HG02885 (cell line): ENCODE data around the gene SPX.

Experiments
- ATAC-seq: cut with Tn5 transposase; IDR thresholded peaks from one replicate; pipeline ENCODE4 v1.9.1; 2021; ENCODE audit warnings: mild to moderate bottlenecking; ENCODE audit not compliant: unreplicated experiment, poor library complexity

SPX gene

DNA sequence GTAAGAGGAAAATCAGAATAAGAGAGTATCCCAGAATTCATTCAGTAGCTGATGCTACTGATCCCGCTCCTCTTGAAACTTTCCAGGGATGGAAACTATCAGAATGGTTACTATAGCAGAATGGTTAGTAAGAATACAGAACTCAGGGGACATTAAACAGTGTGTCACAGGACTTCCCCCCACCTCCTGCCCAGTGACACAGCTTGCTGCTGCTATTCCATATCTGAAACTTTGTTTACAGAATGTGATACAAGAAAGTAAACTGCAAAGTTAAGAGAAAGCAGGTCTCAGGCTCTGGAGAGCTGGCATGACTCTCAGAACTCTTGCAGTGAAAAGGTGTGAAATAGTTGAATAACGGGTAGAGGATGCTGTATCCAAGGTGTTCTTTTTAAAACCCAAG is 3.4 kb downstream of the SPX start:
- ATAC-seq = no peak

- no peak for ATAC-seq
Observed at GRCh38 chr12:21538061-21538653, 12.1 kb downstream of the SPX start.

DNA sequence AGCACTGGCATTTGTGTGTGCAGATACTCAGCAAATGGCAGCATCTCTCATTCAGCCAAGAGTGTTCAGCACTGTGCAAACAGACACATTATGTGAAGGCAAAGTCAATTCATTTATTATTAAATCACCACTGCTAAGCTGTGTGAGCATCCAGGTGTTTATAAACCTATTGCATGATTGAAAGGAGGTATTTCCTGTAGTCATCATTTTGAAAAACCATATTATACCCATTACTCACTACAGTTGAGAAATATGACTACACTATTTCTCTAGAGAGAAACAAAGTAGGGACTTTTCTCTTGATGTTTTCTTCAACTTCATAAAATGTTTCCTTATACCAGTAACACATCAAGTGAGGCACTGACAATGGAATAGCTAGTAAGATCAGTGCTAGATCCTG is 13.7 kb downstream of the SPX start:
- peak; percentile 51 for ATAC-seq

DNA sequence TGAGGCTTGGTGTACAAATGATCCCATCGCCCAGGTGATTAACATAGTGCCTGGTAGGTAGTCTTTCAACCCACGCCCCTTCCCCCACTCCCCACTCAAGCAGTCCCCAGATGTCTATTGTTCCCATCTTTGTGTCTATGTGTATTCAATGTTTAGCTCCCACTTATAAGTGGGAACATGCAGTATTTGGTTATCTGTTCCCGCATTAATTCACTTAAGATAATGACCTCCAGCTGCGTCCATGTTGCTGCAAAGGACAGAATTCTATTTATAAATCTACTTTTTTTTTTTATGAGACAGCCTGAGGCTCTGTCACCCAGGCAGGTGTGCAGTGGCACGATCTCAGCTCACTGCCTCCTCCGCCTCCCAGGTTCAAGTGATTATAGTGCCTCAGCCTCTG is 15.7 kb downstream of the SPX start:
- no peak for ATAC-seq

GRCh38 chr12:21542403-21542802 is 16.3 kb downstream of the SPX start:
- no peak for ATAC-seq

GRCh38 chr12:21543151-21543550 is 17.1 kb downstream of the SPX start:
- no peak for ATAC-seq

DNA sequence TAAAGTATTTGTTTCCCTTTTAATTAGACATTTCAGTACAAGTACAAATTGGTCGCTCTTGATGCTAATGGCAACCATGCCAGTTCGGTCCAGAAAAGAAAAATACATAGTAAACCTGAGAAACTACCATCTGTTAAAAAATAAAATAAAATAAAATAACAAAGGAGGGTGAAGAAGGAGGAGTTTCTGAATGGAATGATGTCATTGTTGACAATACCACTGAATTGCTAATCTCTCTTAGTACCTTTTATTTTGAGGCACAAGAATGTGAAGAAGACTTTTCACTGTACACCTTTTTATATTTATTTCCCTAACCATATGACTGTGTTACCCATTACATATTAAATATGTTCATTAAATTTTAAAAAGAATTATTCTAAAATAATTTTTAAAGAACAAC is 19.5 kb downstream of the SPX start:
- ATAC-seq = no peak

DNA sequence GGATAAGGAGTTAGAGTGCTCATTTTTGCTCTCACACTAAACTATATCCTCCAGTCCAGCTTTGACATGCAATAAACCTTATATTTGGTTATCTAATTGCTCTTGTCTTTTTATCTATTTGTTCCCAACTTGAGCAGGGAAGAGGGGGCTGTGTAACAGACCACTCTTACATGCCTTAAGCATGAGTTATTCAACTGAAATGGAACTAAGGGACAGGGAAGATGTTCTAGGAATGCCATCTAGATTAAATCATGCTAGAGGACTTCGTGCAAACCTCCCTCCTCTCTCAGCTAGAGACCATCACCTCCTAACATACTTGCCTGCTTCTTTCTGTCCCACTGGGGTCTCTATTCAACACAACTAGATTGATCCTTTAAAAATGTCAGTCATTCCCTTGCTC is 20.6 kb downstream of the SPX start:
- ATAC-seq = no peak

- ATAC-seq = no peak
Observed at GRCh38 chr12:21547437-21547836, 21.3 kb downstream of the SPX start.

DNA sequence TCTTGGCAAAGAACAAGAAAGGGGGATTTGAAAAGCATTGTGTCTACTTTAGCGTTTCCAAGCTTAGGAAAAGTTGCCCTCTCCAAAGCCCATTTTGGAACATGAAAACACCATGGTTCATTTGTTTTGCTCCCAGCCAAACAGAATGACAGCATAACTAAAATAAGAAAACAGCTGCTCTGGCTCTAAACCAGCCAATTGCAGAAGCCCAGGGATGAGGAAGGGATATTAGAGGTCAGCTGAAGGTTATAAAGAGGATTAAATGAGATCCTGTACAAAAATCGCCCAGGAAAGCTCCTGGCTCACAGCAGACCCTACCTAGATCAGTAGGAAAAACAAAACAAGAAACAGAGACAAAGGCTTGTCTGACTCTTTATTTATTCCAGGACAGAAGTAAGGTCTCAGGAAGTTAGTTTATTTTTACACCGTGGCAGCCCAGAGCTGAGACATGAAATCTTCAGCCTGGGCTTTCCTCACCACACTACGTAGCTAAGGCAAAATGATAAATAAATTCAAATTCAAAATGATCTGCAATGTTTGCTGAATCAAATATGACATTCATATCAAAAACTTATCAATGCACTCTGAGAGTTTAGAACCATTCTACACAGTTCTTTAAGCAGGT is 25.9 kb downstream of the SPX start:
- ATAC-seq = no peak

- no peak for ATAC-seq
Observed at GRCh38 chr12:21552635-21553328, 26.7 kb downstream of the SPX start.

DNA sequence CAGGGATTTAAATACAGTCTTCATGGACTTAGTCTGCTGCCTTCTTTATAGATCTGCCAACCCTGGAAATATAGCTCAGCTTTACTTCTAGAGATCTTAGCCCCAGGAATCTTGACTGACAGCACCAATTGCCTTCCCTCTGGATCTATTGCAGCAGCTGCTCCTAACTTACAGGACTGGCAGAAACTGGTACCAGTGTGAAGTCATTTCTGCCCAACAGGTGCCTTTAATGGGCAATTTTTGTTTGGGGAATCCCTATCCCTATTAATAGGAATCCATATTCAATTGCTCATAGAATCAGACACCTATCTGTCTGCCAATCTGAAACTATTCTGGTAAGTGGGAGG is 27.2 kb downstream of the SPX start:
- no peak for ATAC-seq

GRCh38 chr12:21558100-21558679 is 32.1 kb downstream of the SPX start:
- ATAC-seq = no peak

GRCh38 chr12:21559855-21560569 is 33.9 kb downstream of the SPX start:
- ATAC-seq = no peak

DNA sequence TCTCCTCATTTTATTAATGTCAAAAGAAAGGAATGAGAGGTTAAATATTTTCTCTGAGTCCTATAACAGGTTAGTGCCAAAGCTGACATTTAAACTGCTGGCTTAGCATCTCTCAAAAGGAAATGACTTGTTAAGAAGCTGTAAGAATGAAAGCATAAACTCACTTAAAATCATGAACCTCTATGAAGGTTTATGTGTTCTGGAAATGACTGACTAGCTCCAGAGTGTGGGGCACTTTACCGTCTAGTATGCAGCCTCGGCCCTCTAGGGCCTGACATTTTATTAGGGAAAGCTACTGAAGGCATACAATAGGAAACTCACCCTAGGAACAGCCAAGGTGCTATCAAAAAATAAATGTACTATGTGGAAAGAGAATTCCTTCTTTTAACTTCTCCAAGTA is 35.1 kb downstream of the SPX start:
- ATAC-seq = no peak

GRCh38 chr12:21562859-21563258 is 36.8 kb downstream of the SPX start:
- no peak for ATAC-seq

- no peak for ATAC-seq
Observed at GRCh38 chr12:21566223-21566906, 40.3 kb downstream of the SPX start.

- no peak for ATAC-seq
Observed at GRCh38 chr12:21566907-21567394, 40.9 kb downstream of the SPX start.

DNA sequence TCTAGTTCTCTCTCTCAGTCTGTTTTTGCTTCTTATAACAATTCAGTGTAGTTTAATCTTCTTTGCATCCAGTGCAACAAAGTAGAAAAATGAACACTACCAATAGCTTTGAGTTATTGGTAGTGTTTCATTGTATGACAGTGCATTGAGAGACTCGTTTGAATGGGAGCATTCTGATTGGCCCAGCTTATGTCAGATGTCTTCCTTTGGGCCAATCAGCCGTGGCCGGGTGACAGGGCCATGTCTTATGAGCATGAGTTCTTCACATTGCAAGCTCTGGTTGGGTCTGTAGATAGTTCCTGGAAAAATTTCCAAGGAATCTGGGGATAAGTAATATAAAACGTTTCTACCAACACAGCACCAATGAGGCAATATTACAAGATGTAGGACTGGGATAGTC is 42.0 kb downstream of the SPX start:
- ATAC-seq = no peak

- no peak for ATAC-seq
Observed at GRCh38 chr12:21571046-21571445, 45.0 kb downstream of the SPX start.
